ENCODE data around the gene SCMH1.
"Not testable (repeated sequence)": the region's sequence is repeated elsewhere in the genome, so short reads cannot be mapped to it uniquely, and the experiment has no call there.

Gene SCMH1

DNA sequence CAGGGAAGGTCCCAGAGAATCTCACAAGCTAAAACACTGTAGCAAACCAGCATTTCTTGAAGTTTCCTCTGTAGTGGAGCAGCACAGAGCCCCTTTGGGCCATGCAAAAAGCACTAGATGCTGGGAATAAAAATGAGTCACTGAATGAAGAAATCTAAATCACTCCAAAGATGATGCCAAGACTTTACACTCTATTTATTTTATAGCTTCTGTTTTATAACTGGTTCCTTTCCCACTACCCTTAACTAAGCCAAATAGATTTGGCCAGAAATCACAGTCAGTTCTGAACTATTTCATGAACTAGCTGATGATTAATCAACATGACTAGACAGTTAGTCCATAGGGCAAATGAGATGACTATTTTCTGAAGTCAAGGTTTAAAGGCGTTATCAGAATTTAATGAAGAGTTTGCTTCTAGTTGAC is 89.5 kb downstream of the SCMH1 start:
- DNase-seq (ENCODE audit: low read depth) = peak; percentile 45

- DNase-seq (ENCODE audit: low read depth) = no peak
Measured at GRCh38 chr1:41151846-41152245, 90.3 kb downstream of the SCMH1 start.

- no peak for DNase-seq (ENCODE audit: low read depth)
Measured at GRCh38 chr1:41149570-41149969, 92.5 kb downstream of the SCMH1 start.

DNA sequence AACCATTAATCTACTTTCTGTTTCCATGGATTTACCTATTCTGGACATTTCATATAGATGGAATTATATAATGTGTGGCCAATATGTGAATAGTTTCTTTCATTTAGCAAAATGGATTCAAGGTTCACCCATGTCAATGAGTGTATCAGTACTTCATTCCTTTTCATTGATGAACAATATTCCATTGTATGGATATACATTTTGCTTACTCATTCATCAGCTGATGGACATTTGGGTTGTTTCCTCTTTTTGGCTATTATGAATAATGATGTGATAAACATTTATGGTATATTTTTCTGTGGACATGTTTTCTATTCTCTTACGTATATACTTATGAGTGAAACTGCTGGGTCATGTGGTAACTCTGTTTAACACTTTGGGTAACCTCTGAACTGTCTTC is 97.8 kb downstream of the SCMH1 start:
- no peak for DNase-seq (ENCODE audit: low read depth)

DNA sequence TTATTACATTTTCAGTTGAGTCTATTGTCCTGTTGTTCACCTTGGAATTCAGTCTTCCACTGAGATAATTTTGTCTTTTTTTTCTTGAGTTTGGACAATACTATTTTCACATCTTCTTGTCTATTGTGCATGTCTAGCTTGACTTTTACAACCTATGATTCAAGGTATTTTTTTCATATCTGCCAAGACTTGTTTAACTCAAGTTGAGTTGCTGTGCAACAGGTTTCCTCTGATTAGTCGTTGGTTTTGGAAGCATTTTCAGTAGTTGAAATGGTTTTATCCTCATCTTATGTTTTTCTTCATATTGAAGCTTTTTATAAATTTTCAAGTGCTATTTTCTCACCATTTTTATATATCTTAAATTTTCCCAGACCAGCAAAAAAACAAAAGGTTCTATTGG is 103.6 kb downstream of the SCMH1 start:
- DNase-seq (ENCODE audit: low read depth) = no peak

DNA sequence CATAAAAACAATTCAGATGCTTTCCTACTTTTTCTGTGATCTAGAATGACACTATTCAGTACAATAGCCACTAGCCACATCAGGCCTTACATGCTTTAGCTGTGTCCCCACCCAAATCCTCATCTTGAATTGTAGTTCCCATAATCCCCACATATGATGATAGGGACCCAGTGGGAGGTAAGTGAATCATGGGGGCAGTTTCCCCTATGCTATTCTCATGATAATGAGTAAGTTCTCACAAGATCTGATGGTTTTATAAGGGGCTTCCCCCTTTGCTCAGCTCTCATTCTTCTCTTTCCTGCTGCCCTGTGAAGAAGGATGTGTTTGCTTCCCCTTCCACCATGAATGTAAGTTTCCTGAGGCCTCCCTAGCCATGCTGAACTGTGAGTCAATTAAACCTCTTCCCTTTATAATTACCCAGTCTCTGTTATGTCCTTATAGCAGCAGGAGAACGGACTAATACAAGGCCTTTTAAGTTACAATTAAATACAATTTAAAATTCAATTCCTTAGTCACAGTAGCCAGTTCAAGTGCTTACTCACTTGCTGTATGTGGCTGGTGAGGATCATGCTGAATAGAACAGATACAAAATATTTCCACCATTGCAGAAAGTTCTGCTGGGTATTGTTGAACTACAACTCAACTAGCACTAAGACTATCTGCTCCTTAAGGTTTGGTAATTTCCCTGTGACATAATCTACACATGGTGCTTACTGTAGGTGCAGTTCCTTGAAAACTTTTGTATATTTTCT is 106.7 kb downstream of the SCMH1 start:
- DNase-seq (ENCODE audit: low read depth) = no peak

DNA sequence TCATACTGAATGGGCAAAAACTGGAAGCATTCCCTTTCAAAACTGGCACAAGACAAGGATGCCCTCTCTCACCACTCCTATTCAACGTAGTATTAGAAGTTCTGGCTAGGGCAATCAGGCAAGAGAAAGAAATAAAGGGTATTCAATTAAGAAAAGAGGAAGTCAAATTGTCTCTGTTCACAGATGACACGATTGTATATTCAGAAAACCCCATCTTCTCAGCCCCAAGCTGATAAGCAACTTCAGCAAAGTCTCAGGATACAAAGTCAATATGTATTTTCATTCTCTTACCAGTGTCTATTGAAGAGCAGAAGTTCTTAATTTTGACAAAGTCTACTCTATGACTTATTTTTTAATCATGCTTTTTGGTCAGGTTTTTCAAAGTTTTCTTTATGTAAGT is 107.8 kb downstream of the SCMH1 start:
- DNase-seq (ENCODE audit: low read depth) = not testable (repeated sequence)

GRCh38 chr1:41122851-41123518 is 119.1 kb downstream of the SCMH1 start:
- DNase-seq (ENCODE audit: low read depth) = peak; percentile 82

- DNase-seq (ENCODE audit: low read depth) = no peak
Measured at GRCh38 chr1:41122148-41122547, 120.0 kb downstream of the SCMH1 start.

DNA sequence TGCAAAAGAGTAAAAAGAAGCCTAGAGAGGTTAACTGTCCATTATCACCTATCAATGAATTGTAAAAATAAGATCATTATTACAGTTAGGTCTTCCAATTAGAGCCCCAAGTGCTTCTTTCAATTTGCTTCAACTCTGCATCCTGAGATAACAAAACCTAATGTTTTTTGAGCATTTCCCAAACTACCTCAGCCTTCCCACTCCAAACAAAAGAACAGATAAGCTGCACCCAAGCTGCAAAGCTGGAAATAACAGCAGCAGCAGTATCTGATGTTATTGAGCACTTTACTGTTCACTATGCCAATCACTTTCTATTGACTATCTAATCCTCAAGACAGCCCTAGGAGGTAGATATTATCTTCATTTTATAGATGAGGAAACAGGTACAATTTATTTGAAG is 123.5 kb downstream of the SCMH1 start:
- no peak for DNase-seq (ENCODE audit: low read depth)

DNA sequence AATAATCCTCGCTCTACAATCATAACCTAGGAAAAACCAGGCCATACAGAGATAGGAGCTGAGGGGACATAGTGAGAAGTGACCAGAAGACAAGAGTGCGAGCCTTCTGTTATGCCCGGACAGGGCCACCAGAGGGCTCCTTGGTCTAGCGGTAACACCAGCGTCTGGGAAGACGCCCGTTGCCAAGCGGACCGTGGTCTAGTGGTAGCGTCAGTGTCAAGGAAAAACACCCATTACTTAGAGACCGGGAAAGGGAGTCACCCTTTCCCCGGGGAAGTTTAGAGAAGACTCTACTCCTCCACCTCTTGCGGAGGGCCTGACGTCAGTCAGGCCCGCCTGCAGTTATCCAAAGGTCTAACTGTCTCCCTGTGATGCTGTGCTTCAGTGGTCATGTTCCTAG is 124.9 kb downstream of the SCMH1 start:
- not testable (repeated sequence) for DNase-seq (ENCODE audit: low read depth)

DNA sequence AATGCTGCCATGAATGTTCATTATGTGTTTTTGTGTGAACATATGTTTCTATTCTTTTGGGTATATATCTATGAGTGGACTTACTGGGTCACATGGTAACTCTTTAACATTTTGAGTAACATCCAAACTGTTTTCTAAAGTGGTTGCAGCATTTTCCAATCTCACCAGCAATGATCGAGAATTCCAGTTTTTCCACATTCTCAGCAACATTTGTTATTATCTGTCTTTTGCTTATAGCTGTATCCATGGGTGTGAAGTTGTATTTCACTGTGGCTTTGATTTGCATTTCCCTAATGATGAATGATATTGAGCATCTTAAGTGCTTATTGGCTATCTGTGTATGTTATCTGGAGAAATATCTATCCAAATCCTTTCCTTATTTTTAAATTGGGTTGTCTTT is 131.4 kb downstream of the SCMH1 start:
- DNase-seq (ENCODE audit: low read depth) = no peak

DNA sequence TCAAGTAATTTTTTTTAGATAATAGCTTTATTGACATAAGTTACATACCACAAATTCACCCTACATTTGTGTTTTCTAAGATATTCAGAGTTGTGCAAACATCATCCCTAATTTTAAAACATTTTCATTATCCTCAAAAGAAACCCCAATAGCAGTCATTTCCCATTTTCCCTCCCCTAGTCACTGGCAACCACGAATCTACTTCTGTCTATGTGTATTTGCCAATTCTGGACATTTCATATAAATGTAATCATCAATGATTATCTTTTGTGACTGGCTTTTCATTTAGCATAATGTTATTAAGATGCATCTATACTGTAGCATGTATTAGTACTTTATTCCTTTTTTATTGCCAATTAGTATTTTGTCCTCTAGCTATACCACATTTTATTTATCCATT is 131.8 kb downstream of the SCMH1 start:
- DNase-seq (ENCODE audit: low read depth) = no peak

- peak; percentile 84 for DNase-seq (ENCODE audit: low read depth)
Measured at GRCh38 chr1:41109310-41110197, 132.6 kb downstream of the SCMH1 start.

DNA sequence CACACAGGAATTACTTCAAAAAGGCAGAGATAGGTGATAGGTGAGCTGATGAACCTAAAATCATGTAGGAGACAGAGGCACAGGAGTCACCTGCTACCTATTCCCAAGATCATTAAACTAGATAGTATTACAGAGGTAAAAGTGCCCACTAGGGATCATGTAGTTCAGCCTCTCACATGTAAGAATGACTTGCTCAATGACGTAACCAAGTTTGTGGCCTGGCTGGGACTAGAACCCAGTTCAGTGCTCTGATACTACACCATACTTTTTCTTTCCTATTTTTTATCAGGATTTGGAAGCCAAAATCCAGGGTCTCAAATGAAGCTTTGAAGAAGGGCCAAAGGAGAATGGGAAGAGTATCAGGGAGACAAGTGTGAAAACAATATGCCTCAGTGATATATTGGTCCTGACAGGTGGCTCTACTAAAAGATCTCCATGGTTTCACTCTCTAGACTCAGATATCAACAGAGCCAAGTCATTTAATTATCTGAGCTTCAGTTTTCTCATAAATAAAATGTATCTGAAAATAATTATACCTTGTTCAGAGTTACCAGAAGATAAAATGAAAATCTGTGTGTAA is 133.3 kb downstream of the SCMH1 start:
- DNase-seq (ENCODE audit: low read depth) = no peak

GRCh38 chr1:41103766-41104165 is 138.3 kb downstream of the SCMH1 start:
- no peak for DNase-seq (ENCODE audit: low read depth)

- no peak for DNase-seq (ENCODE audit: low read depth)
Measured at GRCh38 chr1:41102653-41103052, 139.5 kb downstream of the SCMH1 start.

DNA sequence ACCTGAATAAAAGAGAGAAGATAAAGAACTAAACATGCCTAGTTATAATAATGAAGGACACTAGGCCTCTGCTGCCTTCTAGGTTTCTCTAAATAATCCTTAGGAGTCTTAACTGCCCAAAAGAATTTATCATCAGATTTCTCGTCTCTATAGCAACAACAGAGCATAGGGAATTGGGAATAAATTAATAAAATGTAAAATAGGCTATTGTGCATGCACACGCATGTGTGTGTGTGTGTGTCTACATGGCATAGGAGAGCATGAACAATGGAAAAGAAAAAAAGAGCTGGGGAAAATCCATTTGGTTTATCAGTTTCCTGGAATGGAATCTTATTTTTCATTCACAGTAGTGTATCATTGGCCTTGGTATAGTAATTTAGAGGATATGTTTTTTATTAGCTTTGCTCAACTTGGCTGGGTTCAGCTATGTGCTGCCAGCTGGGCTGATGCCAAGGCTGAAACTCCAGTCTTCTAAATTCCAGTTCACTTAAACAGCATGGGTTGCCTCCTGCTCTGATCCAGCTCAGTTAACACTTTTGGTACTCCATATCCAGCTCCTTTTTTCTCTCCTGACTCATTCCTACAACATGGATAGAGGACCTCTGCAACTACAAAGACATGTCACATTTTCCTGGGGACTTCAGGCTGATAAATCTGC is 140.0 kb downstream of the SCMH1 start:
- DNase-seq (ENCODE audit: low read depth) = peak; percentile 64

- no peak for DNase-seq (ENCODE audit: low read depth)
Measured at GRCh38 chr1:41101076-41101475, 141.0 kb downstream of the SCMH1 start.

- no peak for DNase-seq (ENCODE audit: low read depth)
Measured at GRCh38 chr1:41100170-41100569, 141.9 kb downstream of the SCMH1 start.

DNA sequence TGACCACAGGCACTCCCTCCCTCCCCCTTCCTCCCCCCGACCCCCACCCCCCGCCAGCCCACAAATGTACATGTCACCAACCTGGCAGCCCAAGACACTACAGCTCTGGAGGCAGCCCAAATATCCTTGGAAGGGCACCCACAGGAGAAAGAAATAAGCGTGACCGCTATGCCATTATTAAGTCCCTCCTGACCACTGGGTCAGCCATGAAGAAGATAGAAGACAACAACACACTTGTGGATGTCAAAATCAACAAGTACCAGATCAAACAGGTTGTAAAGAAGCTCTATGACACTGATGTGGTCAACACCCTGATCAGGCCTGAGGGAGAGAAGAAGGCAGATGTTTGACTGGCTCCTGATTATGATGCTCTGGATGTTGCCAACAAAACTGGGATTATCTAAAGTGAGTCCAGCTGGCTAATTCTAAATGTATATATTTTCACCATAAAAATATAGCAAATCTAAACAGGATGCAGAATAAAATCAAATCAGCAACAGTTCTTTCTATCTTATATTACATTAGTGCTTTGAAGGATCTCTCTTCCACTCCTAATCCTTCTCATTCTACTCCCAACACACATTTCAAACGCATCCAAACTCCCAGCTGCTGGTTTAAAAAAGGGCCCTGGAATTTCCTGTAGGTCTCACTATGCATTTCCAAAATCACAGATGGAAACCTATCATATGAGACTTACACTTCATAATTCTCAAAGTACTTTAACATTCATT is 143.2 kb downstream of the SCMH1 start:
- no peak for DNase-seq (ENCODE audit: low read depth)

Data from HS-27A (cell line).